SK-N-SH treated with all-trans-retinoic acid at 6 μM for 48 hours (cell line): ENCODE data around the gene CENPH.
A peak's percentile ranks its signal among the peaks of the same experiment; 100 is the strongest.
"Not testable (repeated sequence)": the region's sequence is repeated elsewhere in the genome, so short reads cannot be mapped to it uniquely, and the experiment has no call there.

Experiments used
- ATAC-seq: fragments of 200-7000 bp; cut with Tn5 transposase; 3 replicates; pipeline ENCODE4 v1.9.1; 2020; ENCODE audit warnings: mild to moderate bottlenecking, moderate library complexity
- ARNTL ChIP-seq: fragments of 450-650 bp; formaldehyde crosslinking; IDR thresholded peaks from 2 replicates; pipeline ENCODE4 v1.5.0; 2020; ENCODE audit warnings: low read depth, mild to moderate bottlenecking, moderate library complexity, borderline replicate concordance
- BACH2 ChIP-seq: fragments of 250-450 bp; sonication (Bioruptor Pico); IDR thresholded peaks from 2 replicates; pipeline ENCODE4 v1.9.0; 2021; ENCODE audit warnings: mild to moderate bottlenecking, borderline replicate concordance
- CREB5 ChIP-seq: fragments of 250-450 bp; sonication (Bioruptor Pico); IDR thresholded peaks from 2 replicates; pipeline ENCODE4 v1.5.1; 2020; ENCODE audit warnings: low read depth, mild to moderate bottlenecking, moderate library complexity
- CSDC2 ChIP-seq: fragments of 250-450 bp; sonication (Bioruptor Pico); IDR thresholded peaks from 2 replicates; pipeline ENCODE4 v1.5.0; 2020; ENCODE audit warnings: mild to moderate bottlenecking, moderate library complexity
- CSRNP3 ChIP-seq: fragments of 250-450 bp; sonication (Bioruptor Pico); IDR thresholded peaks from 2 replicates; pipeline ENCODE4 v1.5.1; 2021; ENCODE audit warnings: mild to moderate bottlenecking, moderate library complexity
- ESRRG ChIP-seq: fragments of 250-450 bp; sonication (Bioruptor Pico); IDR thresholded peaks from 2 replicates; pipeline ENCODE4 v1.6.1; 2021; ENCODE audit warnings: mild to moderate bottlenecking
- GLIS3 ChIP-seq: fragments of 250-450 bp; sonication (Bioruptor Pico); IDR thresholded peaks from 2 replicates; pipeline ENCODE4 v1.5.0; 2020; ENCODE audit warnings: mild to moderate bottlenecking, moderate library complexity
- ISL1 ChIP-seq: fragments of 250-450 bp; sonication (Bioruptor Pico); IDR thresholded peaks from 2 replicates; pipeline ENCODE4 v2.1.2; 2022; ENCODE audit warnings: mild to moderate bottlenecking, moderate library complexity
- PATZ1 ChIP-seq: fragments of 250-450 bp; sonication (Bioruptor Pico); IDR thresholded peaks from 2 replicates; pipeline ENCODE4 v1.8.0; 2020; ENCODE audit warnings: mild to moderate bottlenecking, moderate library complexity, borderline replicate concordance
- POU6F1 ChIP-seq: fragments of 250-450 bp; sonication (Bioruptor Pico); IDR thresholded peaks from 2 replicates; pipeline ENCODE4 v1.8.0; 2021; ENCODE audit warnings: low read depth, mild to moderate bottlenecking, moderate library complexity, borderline replicate concordance
- PPARA ChIP-seq: fragments of 250-450 bp; sonication (Bioruptor Pico); IDR thresholded peaks from 2 replicates; pipeline ENCODE4 v1.5.0; 2020; ENCODE audit warnings: mild to moderate bottlenecking, borderline replicate concordance
- SNAI2 ChIP-seq: fragments of 250-450 bp; sonication (Bioruptor Pico); IDR thresholded peaks from 2 replicates; pipeline ENCODE4 v1.5.0; 2020; ENCODE audit warnings: mild to moderate bottlenecking, moderate library complexity
- TCF4 ChIP-seq: fragments of 250-450 bp; sonication (Bioruptor Pico); IDR thresholded peaks from 2 replicates; pipeline ENCODE4 v1.8.0; 2021; ENCODE audit warnings: mild to moderate bottlenecking, moderate library complexity, borderline replicate concordance
- TOX ChIP-seq: fragments of 250-450 bp; sonication (Bioruptor Pico); IDR thresholded peaks from 2 replicates; pipeline ENCODE4 v1.8.0; 2021; ENCODE audit warnings: mild to moderate bottlenecking, moderate library complexity, borderline replicate concordance
- TSHZ2 ChIP-seq: fragments of 250-450 bp; sonication (Bioruptor Pico); IDR thresholded peaks from 2 replicates; pipeline ENCODE4 v1.5.0; 2020; ENCODE audit warnings: mild to moderate bottlenecking, moderate library complexity
- ZC3H10 ChIP-seq: fragments of 250-450 bp; sonication (Bioruptor Pico); IDR thresholded peaks from 2 replicates; pipeline ENCODE4 v1.5.1; 2021; ENCODE audit warnings: mild to moderate bottlenecking, moderate library complexity
- ZFP3 ChIP-seq: fragments of 250-450 bp; sonication (Bioruptor Pico); IDR thresholded peaks from 2 replicates; pipeline ENCODE4 v1.5.0; 2020; ENCODE audit warnings: mild to moderate bottlenecking, moderate library complexity
- ZFP30 ChIP-seq: fragments of 450-650 bp; formaldehyde crosslinking; IDR thresholded peaks from 2 replicates; pipeline ENCODE4 v1.5.0; 2022; ENCODE audit warnings: mild to moderate bottlenecking, moderate library complexity
- ZNF565 ChIP-seq: fragments of 450-650 bp; formaldehyde crosslinking; conservative IDR thresholded peaks from 2 replicates; pipeline ENCODE4 v1.5.0; 2020; ENCODE audit warnings: low read depth, mild to moderate bottlenecking, moderate library complexity
- ZNF70 ChIP-seq: fragments of 450-650 bp; formaldehyde crosslinking; IDR thresholded peaks from 2 replicates; pipeline ENCODE4 v1.5.0; 2020; ENCODE audit warnings: mild to moderate bottlenecking, moderate library complexity

The CENPH gene

GRCh38 chr5:69189162-69190086, at the start of gene CENPH:
Gene CENPH, plus strand, starts transcription at chr5:69189583. Its CDS starts 52 bp downstream, at chr5:69189635.
- TF ChIP-seq ZNF70 (CRISPR knock-in tag) (peak; percentile 89), ZFP3 (peak; percentile 83), ZNF565 (CRISPR knock-in tag) (no peak)
- peak; percentile 92 for ATAC-seq

GRCh38 chr5:69140239-69140638, 49.1 kb upstream of the CENPH start:
- ATAC-seq, result not testable (repeated sequence)

- TF ChIP-seq ZC3H10 (CRISPR knock-in tag) (no peak), ESRRG (CRISPR knock-in tag) (no peak)
- TF ChIP-seq, all 23 proteins: peak for 0
- no peak for ATAC-seq
Observed at GRCh38 chr5:69140827-69141226, 48.6 kb upstream of the CENPH start.

GRCh38 chr5:69148576-69148975, 40.8 kb upstream of the CENPH start:
- ATAC-seq, result not testable (repeated sequence)

GRCh38 chr5:69148981-69149675, 40.3 kb upstream of the CENPH start:
- ATAC-seq, result no peak
- TF ChIP-seq TOX (CRISPR knock-in tag) (no peak), BACH2 (no peak), ARNTL (CRISPR knock-in tag) (no peak), SNAI2 (CRISPR knock-in tag) (no peak), TSHZ2 (CRISPR knock-in tag) (no peak), ZC3H10 (CRISPR knock-in tag) (no peak), ZNF70 (CRISPR knock-in tag) (no peak), GLIS3 (no peak), TCF4 (CRISPR knock-in tag) (no peak), ESRRG (CRISPR knock-in tag) (no peak), POU6F1 (no peak), CSDC2 (CRISPR knock-in tag) (no peak), PATZ1 (CRISPR knock-in tag) (no peak), CREB5 (CRISPR knock-in tag) (no peak), ISL1 (CRISPR knock-in tag) (no peak), PPARA (no peak), ZNF565 (CRISPR knock-in tag) (no peak), ZFP30 (CRISPR knock-in tag) (no peak), CSRNP3 (no peak)
